GM12801 (cell line): ENCODE results near the gene ZC3H12A.

Experiments
- TF ChIP-seq, protein P1 (sequence below): IDR thresholded peaks from one replicate; pipeline ENCODE4 v1.5.1; 2011; ENCODE audit warnings: control low read depth; ENCODE audit not compliant: insufficient read length; ENCODE audit errors: extremely low read depth

Gene ZC3H12A

DNA sequence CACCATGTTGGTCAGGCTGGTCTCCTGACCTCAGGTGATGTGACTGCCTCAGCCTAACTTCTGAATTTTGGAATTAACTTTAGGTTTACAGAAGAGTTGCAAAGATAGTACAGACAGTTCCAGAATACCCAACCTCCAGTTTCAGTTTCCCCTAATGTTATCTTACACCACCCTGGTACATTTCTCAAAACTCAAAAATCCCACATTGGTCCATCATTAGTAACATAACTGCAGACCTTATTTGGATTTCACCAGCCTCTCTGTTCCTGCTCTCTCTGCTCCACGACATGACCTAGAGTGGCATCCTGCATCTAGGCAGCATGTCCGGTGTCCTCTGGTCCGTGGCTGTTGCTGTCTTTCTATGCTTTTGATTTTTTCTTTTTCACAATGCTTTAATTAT lies 5.0 kb upstream of the ZC3H12A start:
- TF ChIP-seq, protein P1, sequence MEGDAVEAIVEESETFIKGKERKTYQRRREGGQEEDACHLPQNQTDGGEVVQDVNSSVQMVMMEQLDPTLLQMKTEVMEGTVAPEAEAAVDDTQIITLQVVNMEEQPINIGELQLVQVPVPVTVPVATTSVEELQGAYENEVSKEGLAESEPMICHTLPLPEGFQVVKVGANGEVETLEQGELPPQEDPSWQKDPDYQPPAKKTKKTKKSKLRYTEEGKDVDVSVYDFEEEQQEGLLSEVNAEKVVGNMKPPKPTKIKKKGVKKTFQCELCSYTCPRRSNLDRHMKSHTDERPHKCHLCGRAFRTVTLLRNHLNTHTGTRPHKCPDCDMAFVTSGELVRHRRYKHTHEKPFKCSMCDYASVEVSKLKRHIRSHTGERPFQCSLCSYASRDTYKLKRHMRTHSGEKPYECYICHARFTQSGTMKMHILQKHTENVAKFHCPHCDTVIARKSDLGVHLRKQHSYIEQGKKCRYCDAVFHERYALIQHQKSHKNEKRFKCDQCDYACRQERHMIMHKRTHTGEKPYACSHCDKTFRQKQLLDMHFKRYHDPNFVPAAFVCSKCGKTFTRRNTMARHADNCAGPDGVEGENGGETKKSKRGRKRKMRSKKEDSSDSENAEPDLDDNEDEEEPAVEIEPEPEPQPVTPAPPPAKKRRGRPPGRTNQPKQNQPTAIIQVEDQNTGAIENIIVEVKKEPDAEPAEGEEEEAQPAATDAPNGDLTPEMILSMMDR = no peak

DNA sequence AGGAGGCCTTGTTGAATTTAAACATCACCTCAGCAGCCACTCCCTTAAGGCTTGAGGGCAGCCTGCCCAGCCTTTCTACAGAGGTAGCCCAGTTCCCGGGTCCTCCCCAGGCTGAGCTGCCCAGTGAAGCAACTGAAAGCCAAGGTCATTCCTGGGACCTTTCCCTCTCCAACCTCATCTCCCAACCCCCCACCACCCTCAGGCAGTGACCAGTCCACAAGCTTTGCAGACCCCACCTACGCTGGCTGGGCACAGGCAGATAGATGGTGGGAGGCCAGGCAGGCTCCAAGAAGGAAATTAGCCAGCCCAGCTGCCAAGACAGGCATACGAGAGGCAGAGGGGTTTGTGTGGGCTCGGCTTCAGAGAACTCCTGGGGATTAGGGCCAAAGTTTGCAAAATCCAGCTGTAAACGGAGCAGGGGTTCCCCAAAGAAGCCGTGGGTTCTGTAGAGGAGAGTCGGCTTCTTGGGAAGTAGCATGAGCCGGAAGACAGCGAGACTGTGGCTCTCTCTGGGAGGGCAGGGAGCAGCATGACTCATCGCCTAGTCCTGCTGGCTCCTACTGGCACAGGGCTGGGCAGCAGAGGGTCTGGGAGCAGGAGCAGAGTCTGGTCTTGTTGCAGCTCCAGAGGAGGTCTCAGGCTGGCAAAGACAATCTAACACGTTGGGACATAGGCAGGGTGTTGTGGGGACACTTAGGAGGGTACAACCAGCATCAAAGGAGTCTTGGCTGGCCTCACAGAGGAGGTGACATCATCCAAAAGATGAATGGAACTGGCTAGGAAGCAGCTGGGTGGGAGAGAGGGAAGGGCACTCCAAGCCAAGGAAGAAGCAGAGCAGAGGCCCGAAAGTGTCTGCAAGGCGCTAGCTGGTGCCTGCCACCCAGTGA lies 2.8 kb upstream of the ZC3H12A start:
- TF ChIP-seq, protein P1 = no peak

DNA sequence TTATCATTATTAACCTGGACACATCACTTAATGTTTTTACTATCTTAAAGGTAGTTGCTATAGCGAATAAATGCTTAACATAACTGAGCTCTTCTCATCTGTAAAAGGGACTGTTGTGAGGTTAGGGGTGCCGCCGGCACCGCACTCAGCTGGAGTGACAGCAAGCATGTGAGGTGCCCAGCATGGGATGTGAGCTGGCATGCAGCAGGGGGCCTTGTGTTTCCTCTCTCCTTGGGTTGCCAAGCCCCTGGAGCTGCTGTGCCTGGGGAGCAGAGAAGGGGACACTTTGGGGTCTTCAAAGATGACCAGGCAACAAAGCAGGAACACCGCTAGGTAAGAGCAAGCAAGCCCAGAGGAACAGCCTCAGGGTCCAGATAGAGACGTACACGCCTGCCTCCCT lies 2.1 kb upstream of the ZC3H12A start:
- TF ChIP-seq, protein P1 = no peak

DNA sequence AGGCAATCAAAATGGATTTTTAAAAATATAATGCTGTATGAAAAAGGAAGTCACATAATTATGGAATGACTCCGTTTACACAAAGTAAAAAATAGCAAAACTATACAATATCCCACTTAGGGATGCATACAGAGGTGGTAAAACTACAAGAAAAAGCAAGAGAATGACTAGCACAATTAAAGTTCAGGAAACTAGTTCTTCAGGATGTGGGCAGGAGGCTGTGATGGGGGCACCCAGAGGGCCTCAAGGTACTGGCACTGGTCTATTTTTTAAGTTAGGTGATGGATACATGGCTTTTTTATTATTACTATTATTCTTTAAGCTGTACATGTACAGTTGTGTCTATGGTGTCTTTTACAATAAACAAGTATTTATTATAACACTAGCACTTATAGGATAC lies 1.4 kb upstream of the ZC3H12A start:
- TF ChIP-seq, protein P1 = no peak

DNA sequence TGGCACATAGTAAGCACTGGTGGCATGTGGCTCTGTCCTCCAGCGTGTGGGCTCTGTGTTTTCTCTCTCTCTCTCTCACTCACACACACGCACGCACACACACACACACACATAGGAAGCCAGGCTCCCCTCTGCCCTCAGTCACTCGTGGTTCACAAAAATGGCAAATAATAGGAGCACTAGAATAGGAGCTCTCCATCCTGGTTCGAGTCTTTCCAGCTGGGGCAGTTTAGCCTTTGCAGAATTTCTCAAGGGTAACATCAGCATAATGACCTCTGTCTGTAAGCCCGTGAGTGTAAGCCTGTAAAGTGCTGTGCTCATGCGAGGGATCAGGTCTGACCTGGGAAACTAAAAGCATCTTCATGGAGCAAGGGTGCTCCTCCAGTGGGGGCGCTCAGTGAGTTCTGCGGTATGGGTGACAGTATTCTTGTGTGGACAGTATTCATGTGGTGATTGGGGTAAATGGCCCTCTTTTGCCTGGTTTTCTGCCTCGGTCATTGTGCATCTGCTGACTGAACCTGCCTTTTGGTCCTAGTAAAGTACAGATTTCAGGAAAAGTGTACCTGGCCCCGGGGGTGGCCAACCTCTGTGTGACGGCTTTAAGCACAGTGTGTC lies 842 bp upstream of the ZC3H12A start:
- TF ChIP-seq, protein P1 = no peak

DNA sequence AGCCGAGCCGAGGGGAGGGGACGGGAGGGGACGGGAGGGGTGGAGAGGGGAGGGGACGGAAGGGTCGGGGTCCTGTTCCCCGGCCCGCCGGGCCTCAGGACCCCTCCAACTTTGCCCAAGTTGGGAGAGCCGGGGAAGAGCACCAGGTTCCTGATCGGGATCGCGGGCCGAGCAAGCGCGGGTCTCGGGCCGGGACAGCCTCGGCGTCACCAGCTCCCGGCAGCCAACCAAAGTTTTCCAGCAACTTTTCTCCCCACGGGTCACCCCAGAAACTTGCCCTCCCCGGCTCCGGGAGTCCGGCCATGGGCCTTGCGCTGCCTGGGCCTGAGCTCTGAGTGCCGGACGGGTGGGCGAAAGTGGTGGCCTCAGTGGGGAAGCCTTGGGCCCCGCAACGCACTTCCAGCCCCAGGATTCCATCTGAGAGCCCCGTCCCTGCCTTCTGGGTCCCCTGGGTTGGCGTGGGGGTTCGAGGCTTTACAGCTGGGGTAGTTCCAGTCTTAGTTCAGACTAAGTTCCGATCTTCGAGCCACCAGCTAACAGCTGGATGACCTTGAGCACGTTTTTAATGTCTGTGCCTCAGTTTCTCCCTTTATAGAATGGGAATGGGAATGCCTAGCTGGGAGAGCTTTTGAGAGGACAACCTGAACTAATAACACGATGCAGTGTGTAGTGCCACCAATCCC lies 458 bp downstream of the ZC3H12A start:
- TF ChIP-seq, protein P1 = no peak

DNA sequence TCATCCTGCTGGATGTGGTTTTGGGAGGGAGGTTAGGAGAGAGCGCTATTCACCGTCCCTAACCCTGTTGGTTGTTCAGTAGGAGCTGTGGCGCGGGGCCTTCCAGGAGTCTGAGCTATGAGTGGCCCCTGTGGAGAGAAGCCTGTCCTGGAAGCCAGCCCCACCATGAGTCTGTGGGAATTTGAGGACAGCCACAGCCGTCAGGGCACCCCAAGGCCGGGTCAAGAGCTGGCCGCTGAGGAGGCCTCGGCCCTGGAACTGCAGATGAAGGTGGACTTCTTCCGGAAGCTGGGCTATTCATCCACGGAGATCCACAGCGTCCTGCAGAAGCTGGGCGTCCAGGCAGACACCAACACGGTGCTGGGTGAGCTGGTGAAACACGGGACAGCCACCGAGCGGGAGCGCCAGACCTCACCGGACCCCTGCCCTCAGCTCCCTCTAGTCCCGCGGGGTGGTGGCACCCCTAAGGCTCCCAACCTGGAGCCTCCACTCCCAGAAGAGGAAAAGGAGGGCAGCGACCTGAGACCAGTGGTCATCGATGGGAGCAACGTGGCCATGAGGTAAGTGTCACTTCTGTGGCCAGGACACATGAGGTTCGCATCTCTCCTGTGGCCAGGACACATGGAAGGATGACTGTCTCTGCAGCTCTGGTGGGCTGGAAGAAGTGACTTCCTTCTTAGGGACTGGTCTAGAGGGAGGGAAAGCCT lies 1.2 kb downstream of the ZC3H12A start:
- TF ChIP-seq, protein P1 = no peak
